AG09309 (cell line): Measurements from ENCODE around the gene GAS2.

Source experiments
- DNase-seq: peaks from one replicate; pipeline ENCODE4 v3.0.0-alpha.2; 2010; ENCODE audit warnings: low read depth
- H3K4me3 ChIP-seq: 2 replicates; pipeline ENCODE4 v1.5.1; 2011; ENCODE audit warnings: mild to moderate bottlenecking, low read depth, low read length, moderate library complexity; ENCODE audit not compliant: control insufficient read depth
- TF ChIP-seq, protein P1 (sequence below): IDR thresholded peaks from 2 replicates; pipeline ENCODE4 v1.5.1; 2011; ENCODE audit warnings: mild to moderate bottlenecking, low read depth, low read length, inconsistent platforms; ENCODE audit not compliant: insufficient read depth, control insufficient read depth; ENCODE audit errors: missing control alignments

Gene GAS2

DNA sequence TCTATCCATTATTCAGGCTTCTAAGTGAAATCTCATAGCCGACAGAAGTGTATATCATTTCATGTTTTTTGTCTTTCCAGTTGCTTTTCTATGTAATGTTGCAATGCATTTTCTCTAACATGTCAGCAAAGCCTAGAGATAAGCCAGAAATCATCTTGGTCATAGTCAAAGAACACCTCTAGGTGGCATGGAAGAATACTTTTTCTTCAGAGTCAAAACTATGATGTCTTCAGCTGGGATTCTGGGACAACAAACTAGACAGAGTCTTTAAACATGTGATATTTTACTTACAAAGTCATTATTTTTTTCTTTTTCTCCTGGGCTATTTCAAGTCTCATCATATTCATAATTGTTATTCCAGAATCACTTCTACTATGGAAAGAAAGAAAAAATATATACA is 4.4 kb downstream of the GAS2 start:
- DNase-seq: no peak
- H3K4me3 ChIP-seq: no peak overlapping the region
- TF ChIP-seq, protein P1, sequence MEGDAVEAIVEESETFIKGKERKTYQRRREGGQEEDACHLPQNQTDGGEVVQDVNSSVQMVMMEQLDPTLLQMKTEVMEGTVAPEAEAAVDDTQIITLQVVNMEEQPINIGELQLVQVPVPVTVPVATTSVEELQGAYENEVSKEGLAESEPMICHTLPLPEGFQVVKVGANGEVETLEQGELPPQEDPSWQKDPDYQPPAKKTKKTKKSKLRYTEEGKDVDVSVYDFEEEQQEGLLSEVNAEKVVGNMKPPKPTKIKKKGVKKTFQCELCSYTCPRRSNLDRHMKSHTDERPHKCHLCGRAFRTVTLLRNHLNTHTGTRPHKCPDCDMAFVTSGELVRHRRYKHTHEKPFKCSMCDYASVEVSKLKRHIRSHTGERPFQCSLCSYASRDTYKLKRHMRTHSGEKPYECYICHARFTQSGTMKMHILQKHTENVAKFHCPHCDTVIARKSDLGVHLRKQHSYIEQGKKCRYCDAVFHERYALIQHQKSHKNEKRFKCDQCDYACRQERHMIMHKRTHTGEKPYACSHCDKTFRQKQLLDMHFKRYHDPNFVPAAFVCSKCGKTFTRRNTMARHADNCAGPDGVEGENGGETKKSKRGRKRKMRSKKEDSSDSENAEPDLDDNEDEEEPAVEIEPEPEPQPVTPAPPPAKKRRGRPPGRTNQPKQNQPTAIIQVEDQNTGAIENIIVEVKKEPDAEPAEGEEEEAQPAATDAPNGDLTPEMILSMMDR: no peak

DNA sequence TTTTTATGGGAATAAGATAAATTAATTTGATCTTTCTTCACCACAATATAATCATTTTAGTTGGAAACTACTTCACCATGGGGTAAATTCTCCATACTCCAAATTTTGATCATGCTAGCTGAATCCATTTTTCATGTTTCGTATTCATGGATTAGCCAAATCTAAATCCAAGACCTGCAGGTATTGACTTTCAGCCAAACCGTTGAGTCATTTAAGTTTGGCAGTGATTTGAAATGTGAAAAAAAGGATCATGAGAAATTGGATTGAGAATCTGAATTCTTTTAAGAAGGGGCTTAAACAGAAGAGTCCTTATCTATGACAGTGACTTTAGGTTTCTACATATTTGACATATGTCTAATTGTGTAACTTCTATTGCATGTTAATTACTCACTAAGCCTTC is 5.3 kb downstream of the GAS2 start:
- H3K4me3 ChIP-seq: no peak overlapping the region
- TF ChIP-seq, protein P1: no peak
- no peak for DNase-seq

DNA sequence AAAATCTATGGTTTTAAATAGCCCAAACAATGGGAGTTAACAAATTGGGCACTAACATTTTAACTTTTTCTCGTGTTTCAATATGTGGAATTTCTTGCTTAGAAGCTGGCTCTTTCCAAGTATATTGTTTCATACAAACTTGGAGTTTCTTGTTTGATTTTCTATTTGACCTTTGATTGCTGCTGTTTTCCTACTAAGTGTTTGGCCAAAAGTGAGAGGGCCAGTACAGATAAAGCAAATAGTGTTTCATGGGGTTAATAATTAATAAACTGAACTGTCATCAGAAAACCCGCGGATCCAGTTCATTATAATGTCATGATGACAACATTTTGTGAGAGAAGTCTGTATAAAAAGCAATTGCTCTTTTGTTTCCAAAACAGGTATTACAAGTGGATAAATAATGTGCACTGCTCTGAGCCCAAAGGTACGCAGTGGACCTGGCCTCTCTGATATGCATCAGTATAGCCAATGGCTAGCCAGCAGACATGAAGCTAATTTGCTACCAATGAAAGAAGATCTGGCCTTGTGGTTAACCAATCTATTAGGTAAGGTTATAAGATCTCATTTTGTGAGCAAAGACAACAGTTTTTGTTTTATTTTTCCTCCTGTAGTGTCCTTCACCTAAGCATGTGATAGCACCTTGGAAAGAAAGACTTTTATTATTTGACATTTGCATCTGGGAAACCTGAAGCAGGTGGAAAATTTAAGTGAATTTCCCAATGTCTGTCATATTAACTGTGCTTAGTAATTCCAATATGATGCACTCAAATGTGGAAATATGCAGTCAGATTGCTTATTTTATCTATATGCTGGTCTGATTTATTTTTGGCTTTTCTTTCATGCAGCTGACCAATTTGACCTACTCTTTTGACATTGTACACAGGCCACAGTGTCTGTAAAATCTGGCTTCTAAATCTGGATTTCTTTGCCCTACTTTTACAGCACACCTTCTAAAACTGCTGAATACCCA is 8.3 kb downstream of the GAS2 start:
- no peak for DNase-seq
- H3K4me3 ChIP-seq: no peak overlapping the region
- TF ChIP-seq, protein P1: no peak

DNA sequence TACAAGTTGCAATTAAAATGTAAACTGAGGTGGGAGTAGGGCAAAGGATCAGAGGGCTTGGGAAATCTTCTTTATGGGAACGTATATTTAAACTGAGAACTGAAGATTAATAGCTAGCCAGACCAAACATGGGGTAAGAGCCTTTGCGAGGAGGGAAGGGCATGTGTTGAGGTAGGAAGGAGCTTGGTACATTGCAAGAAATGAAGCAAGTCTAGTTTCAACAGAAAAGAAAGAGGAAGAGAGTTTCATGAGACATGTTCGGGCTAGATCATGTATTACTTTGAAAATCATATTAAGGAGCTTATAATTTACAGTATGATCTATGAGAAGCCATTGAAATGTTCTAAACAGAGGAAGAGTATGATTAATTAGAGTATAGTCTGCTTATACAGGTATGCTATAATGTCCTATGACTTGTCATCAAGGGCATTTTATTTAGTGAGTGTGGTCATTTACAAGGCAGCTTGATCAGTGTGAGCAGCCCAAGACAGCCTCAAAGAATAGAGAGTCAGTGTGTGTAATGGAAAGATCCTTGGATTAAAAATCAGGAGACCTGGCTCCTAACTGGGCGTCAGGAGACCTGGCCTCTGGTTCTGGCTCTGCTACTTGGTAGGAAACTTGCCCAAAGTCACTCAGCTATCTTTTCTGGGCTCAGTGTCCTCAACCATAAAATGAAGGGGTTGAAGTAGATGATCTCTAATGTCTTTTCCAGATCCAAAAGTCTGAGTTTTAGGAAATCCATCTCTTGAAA is 10.9 kb downstream of the GAS2 start:
- no peak for DNase-seq
- no peak overlapping the region for H3K4me3 ChIP-seq
- TF ChIP-seq, protein P1: no peak

DNA sequence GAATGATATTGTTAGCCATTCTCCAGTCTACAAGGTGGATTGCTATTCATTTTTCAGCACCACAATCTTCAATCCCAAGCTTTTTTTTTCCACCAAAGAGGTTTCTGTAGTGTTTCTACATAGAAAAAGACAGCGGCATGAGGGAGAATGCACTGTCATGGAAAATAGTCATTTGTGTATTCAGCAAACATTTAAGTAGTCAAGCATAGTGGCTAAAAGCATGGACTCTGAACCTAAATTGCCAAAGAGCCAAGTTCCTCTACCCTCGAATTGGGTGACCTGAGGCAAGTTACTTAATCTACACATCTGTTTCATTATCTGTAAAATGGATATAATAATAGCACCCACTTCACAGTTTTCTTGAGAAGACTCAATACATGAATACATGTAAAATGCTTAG is 14.2 kb downstream of the GAS2 start:
- DNase-seq: no peak
- no peak overlapping the region for H3K4me3 ChIP-seq
- TF ChIP-seq, protein P1: no peak

DNA sequence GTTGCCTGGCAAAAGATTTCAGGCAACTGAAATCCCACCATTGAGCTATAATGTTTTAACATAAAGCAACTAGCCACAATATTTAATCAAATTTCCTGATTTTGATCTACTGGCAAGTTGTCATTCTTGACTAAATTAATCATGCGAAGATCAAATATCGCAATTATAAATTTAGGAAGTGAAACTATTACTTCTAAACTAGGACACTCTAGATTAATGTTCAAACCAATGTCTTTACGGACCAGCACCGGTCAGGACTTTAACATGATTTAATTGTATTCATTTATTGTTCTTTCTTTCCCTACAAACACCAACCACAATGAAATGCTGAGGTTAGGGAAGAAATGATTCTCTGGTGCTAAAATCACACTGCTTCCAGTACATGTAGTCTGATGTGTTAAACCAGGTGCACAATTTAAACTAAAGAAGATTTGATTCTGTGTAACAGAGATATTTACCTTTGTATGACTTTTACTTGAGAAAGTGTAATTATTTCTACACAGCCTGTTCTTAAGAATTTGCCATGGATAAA is 14.9 kb downstream of the GAS2 start:
- no peak overlapping the region for H3K4me3 ChIP-seq
- DNase-seq: no peak

More for the DNA sequence above, 14.9 kb downstream of the GAS2 start:
- TF ChIP-seq, protein P1: no peak
